ENCODE measurements around the gene RNF14. TPM values are rescaled to one million over a fixed set of nuclear protein-coding genes. Genes with fewer than 3 reads are reported as not detected.

RNF14 gene
- 35.4 and 36.6 TPM in 2 replicates for total RNA-seq

GRCh38 chr5:141968914-141969608 is at the start of gene RNF14:
Gene RNF14 (plus strand): TSS chr5:141969105. CDS start chr5:141973589, 4,484 bp downstream.

DNA sequence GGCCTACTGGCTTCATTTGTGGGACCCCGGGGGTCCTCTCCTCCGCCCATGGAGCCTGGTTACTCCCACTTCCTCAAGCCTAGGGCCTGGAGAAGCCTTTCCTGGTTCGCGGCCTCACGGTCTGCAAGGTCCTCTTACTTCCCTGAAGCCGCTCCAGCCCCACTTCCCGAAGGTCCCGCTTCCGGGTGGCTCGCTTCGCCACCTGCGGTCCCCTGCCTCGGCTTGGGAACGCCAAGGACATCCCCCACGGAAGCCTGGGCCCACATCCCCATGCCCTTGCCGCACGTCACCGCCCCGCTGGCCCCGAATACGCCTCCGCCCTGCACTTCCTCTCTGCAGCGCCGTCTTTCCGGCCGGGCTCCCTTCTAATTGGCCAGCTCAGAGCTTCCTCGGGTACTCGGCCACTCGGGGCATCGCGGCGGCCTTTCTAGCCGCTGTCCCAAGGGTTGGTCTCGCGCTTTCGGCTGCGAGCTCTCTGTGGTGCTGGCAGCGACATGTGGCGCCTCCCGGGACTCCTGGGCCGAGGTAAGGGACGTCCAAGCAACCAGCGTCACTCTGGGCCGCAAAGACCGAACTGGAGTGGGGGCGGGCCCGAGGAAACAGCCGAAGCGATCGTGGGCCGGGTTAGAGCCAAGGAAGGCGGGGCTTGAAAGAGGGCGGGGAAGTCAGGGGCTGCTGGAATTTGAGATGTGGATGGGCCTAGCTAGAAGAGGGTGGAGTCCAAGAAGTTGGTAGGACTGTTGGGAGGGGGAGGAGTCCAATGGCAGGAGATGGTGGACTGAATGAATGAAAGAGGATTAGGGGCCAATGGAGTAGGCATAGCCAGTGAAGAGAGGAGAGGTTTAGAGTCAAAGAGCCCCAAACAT is 45.2 kb upstream of the RNF14 start, which contains the start of gene DELE1:
Gene DELE1, plus strand, starts transcription at position 424 of the 866 bp plus-strand sequence. Its CDS starts 71 bp downstream, at position 495.

DNA sequence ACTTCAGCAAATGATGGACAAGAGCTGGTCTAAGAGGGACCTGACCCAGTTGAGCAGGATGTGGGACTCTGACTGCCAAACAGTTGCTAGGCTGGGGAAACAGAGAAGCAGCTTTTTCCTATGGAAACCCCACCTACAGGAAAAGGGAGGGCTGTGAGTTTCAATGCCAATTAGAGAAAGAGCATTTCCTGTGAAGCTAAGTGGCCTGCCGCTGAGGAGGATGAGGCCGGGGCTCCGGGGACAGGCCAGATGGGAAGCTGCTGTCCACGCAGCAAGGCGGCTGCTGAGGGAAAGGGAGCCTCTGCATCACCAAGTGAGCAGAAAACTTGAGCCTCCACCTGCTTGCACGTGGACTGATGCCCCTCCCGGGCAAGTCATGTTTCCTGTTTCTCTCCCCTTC is 10.8 kb upstream of the RNF14 start, which contains the start of gene PCDH12:
Gene PCDH12, minus strand, starts transcription at position 90 of the 400 bp plus-strand sequence. CDS start 351 bp downstream, outside the sequence.

GRCh38 chr5:142012792-142013388 is 44.0 kb downstream of the RNF14 start, which contains the start of gene GNPDA1:
Gene GNPDA1 (minus strand): TSS chr5:142013027. CDS start chr5:142012035, 992 bp downstream.

Other genes with a start within 250 kb of the RNF14 start
- 0.76 and 1.1 TPM in 2 replicates for gene PCDH1, start 90.7 kb upstream of the RNF14 start, total RNA-seq
- gene DELE1, start 45.2 kb upstream of the RNF14 start, total RNA-seq = 35.4 and 79.9 TPM in 2 replicates
- gene PCDH12, start 10.9 kb upstream of the RNF14 start, total RNA-seq = not detected in 2 replicates
- 44.5 and 101 TPM in 2 replicates for gene GNPDA1, start 43.9 kb downstream of the RNF14 start, total RNA-seq
- 80.5 and 110 TPM in 2 replicates for gene NDFIP1, start 139.7 kb downstream of the RNF14 start, total RNA-seq